GM18526 (cell line): ENCODE data around the gene AFAP1L1.

Experiments
- POLR2A ChIP-seq: IDR thresholded peaks from 3 replicates; pipeline ENCODE4 v1.6.1; 2011; ENCODE audit not compliant: insufficient read length; ENCODE audit errors: extremely low read depth

AFAP1L1 gene

DNA sequence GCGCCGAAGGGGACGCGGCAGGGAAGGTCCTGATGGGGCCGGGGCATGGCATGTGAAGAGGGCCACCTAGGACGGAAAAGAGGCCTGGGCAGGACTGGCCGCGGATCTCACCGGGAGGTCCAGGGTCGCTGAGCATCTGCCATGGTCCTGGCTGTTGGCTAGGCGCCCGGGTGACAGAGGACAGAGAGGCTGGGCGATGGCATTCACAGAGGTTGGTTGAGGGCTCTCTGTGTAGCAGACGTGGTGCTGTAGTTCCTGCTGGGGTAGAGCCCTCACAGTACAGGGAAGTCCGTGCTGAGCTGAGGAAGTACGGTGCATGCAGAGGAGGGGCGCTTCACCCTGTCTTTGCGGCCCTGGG lies 86.6 kb downstream of the AFAP1L1 start:
- TF ChIP-seq POLR2A: no peak

DNA sequence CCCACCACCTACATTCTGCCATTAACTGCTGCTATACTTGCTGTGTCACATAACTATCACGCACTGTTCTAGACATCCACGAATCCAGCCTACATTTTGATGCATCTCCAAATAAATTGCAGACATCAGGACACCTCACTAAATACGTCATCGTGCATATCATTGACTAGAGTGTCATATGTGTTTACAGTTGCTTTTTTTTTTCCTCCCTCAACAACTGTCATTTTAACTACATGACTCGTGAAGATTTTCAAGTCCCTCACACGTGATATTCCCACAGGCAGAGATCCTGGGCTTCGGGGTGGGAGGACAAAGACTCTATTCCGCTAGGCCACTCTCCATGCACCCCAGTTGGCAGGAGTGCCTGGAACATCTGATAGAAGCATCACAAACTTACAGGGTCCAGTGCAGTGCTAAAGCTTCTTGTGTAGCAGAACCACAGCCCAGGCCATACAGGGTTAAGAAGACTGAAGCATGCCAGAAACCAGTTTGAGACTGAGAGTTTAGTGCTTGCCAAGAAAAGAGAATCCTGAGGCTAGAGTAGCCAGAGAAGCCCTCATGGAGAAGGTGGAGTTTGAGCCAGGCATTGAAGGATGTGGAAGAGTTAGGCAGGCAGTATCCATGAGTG lies 87.3 kb downstream of the AFAP1L1 start:
- TF ChIP-seq POLR2A: no peak

DNA sequence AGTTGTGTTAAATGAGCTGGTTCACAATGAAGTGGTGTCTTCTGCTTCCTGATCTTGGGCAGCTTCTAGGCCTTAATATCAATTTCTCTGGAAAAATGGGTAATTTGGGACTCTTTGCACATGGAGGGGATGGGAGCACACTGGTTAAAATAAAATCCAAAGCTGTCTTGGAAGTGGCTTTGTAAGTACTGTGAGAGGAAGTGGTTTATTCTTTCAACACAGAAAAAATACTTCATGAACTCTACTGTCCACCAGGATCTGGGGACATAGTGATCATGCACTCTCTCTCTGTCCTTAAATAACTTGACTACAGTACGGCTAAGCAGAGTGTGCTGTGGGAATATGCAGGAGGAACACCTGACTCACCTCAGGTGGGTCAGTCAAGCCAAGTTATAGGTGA lies 88.6 kb downstream of the AFAP1L1 start:
- TF ChIP-seq POLR2A: no peak

DNA sequence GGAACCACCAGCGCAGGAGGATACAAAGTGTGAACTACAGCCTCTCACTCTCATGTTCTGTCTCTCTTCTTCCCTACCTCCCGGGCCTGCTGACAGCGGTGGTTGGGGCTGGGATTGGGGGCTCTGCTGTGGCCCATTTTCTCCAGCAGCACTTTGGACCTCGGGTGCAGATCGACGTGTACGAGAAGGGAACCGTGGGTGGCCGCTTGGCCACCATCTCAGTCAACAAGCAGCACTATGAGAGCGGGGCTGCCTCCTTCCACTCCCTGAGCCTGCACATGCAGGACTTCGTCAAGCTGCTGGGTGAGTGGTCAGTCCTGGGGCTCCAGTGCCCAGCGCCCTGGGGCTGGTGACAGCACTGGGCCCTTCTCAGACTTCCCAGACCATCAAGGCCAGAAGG lies 90.9 kb downstream of the AFAP1L1 start:
- TF ChIP-seq POLR2A: no peak

DNA sequence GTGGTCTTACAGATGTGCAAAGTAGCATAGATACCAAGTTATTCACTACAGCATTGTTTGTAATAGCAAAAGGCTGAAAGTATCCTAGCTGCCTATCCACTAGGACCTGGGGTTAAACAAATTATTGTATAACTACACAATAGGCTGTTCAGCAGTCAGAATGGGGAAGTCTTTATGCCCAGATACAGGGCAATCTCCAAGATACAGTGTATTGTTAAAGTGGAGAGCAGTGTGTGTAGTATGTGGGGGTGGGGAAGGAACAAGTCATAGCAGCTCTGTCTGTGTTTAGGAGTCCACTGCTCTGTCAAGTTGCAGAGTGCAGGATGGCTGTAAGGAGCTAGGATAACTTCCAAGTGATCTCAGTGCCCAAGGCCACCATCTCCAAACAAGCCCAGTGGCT lies 91.7 kb downstream of the AFAP1L1 start:
- TF ChIP-seq POLR2A: no peak

DNA sequence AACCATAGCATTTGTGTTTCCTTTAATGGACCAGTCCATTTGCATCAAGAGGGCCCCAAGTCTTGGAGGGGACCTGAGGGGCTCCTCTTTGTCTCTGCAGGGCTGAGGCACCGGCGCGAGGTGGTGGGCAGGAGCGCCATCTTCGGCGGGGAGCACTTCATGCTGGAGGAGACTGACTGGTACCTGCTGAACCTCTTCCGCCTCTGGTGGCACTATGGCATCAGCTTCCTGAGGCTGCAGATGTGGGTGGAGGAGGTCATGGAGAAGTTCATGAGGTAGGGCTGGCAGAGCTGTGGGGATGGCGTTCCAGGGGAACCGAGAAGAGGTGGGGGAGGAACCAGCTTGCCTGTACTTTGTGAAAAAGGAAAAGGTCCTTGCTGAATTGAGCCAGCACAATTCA lies 92.3 kb downstream of the AFAP1L1 start:
- no peak for TF ChIP-seq POLR2A

DNA sequence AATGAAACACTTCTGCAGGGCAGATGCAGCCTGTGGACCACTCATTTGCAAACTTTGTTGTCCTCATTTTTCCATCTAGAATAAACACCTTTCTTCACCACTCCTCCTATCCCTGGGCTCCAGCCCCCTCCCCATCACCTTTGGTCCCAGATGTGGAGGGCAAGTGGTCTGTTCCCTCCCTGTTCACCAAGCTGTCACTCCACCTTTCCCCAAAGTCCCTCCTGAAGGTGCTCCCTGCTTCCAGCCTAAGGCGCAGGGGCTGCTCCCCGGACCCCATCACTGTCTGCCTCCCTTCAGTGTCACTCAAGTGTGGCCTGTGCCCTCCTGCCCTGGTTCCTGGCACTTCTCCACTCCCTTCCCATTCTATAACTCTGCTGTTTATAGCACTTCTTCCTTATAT lies 93.1 kb downstream of the AFAP1L1 start:
- no peak for TF ChIP-seq POLR2A

DNA sequence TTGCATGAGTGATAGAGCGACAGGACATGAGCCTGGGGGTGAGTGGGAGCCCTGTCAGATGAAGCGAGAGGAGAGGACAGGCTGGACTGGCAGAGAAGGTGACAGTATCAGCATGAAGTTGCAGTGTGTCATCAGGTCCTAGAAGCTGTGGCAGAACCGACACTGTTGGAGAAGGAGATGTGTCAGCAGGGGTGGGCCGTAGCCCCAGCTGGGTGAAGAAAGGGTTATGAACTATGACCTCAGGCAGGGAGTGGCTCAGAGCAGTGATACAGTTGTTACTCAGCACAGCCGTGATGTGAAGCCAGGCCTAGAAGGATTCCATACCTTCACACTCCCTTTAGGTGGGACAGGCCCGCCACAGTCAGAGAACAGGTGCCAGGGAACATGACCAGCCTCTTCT lies 93.8 kb downstream of the AFAP1L1 start:
- no peak for TF ChIP-seq POLR2A

DNA sequence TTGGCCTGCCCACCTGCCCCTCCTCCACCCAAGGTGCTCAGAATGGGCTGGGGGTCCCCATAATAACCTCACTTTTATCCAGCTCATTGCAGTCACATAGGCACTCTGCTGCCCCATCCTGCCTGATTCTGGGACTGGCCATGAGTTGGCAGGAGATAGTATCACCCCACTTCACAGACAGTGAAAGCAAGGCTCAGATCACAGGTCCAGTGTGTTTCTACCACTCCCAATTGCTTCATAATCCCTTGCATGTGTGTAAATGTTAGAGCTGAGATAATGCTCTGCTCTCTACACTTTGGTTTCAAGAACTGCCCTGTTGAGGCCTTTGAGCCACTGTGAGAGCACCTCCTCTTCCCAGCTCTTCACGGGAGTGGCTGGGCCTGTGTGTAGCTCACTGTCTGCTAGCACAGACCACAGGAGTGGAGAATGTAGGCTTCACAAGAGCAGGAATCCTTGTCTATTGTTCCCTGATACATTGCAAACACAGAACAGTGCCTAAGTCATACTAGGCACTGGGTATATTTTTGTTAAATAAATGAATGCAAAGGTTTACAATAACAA lies 94.6 kb downstream of the AFAP1L1 start:
- TF ChIP-seq POLR2A: no peak

DNA sequence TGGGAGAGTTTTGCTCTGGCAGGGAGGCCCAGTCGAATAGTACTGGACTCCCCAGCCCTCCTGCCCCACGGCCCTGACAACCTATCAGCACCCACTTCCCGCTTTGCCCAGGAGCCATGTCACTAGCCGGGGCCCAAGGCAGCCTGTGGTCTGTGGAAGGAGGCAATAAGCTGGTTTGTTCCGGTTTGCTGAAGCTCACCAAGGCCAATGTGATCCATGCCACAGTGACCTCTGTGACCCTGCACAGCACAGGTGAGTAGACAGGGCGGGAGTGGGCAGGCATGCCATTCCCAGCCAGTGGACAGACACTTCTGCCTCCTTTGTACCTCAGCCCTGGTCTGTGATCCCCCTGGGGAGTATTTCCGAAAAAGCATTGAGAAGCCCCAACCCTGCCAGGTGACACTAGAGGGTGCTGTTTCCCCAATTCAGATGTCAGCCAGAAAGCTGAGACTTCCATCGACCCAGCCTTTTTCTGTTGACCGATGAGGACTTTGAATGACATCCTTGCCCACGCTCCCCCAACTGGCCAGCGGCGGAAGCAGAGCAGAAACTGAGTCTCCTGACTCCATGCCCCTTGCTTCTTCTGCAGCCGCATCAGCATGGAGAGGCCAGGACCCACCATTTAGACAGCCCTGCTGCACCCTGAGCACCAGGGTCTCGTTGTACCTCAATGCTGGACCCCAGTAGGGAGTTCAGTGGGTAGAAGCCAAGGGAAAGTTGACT lies 95.8 kb downstream of the AFAP1L1 start:
- no peak for TF ChIP-seq POLR2A

DNA sequence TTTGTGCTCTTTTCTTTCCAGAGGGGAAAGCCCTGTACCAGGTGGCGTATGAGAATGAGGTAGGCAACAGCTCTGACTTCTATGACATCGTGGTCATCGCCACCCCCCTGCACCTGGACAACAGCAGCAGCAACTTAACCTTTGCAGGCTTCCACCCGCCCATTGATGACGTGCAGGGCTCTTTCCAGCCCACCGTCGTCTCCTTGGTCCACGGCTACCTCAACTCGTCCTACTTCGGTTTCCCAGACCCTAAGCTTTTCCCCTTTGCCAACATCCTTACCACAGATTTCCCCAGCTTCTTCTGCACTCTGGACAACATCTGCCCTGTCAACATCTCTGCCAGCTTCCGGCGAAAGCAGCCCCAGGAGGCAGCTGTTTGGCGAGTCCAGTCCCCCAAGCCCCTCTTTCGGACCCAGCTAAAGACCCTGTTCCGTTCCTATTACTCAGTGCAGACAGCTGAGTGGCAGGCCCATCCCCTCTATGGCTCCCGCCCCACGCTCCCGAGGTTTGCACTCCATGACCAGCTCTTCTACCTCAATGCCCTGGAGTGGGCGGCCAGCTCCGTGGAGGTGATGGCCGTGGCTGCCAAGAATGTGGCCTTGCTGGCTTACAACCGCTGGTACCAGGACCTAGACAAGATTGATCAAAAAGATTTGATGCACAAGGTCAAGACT lies 96.5 kb downstream of the AFAP1L1 start:
- no peak for TF ChIP-seq POLR2A

DNA sequence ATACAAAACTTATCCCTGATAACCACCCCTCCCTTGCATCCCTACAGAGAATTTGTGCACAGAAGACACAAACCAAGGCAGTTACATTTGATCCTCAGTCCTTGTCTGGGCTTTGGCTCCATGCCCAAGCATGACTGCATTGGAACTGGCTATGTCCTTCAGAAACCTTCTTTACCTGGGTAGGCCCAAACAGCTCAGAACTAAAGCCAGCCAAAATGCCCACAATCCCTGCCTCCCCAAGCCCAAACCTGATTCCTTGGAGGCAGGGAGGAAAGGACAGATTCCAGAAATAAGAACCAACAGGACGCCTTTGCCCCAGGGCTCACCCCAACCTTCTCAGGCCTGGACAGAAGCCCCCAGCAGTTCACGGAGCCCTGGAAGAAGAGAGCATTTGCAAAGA lies 99.2 kb downstream of the AFAP1L1 start:
- no peak for TF ChIP-seq POLR2A

DNA sequence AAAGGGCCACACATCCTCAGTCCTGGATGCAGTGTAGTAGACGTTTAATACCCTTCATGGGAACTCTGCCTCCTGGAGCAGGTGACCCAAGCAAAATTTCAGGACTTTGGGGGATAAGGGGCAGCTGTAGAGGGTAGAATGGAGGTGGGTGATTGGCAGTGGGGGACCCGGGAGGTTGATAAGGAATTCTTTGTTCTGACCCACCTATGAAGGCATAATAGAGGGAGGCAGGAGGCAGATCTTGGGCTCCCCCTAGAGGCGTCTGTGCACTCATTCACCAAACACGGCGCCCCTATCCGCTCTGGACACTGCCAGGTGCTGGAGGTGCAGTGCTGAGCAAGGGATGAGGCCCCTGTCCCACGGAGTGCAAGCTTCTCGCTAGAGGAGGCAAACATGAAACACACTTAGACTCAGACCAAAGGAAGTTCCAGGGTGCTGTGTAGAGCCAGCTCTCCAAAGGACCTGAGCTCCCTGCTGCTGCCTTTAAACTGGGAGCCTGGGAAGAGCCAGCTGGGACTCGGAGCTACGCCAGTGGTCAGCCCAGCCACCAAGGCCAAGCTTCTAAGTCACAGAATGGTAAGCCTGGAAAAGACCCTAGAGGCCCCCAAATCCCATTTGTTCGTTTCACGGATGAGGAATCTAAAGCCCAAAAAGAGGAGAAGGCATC lies 99.8 kb downstream of the AFAP1L1 start:
- no peak for TF ChIP-seq POLR2A

DNA sequence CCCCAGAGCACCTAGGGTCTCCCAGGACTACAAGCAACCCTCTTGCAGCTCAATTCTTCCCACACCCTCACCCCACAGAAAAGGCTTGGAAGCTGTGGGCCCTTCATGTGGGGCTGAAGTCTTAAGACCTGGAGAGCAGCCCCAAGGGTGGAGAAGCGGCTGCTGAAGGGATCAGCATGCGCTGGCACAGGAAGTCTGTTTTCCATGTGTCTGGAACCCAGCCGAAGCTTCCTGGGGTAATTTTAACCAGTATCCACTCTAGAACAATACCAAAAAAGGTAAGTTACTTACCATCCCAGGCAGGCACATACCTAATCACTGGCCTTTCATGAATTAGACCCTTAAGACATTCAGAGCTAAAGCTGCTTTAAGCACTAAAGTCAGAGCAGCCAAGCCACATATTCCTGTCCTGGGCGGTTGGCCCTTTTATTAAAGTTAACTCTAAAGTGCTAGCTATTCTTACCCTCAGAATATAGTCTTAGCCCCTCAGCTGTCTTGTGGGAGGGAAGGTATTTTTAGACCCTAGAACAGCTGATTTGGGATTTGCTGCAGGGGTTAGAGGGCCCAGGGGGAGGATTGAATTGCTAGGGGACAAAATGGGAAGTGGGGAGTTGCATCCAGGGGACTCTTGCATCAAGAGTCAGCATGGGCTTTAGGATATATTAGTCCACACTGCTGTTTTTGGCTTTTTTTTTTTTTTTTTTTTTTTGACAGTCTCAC lies 100.6 kb downstream of the AFAP1L1 start:
- TF ChIP-seq POLR2A: no peak

DNA sequence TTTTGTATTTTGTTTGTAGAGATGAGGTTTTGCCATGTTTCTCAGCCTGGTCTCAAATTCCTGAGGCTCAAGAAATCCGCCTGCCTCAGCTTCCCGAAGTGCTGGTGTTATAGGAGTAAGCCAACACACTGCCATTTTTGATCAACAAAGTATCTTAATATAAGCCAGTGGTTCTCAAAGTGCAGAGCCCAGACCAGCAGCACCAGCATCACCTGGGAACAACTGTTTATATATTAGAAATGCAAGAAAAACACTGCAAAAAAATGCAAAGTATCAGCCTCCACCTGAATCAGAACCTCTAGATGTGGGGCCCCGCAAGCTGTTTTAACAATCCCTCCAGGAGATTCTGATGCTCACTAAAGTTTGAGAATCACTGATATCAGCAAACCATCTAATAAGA lies 101.3 kb downstream of the AFAP1L1 start:
- TF ChIP-seq POLR2A: no peak
